SH-SY5Y (cell line): Measurements from ENCODE around the gene ABCB8.

Source experiments
- GATA2 ChIP-seq: IDR thresholded peaks from 2 replicates; pipeline ENCODE4 v1.6.1; 2011; ENCODE audit warnings: mild to moderate bottlenecking, low read depth, low read length
- GATA3 ChIP-seq: IDR thresholded peaks from 2 replicates; pipeline ENCODE4 v1.6.1; 2011; ENCODE audit warnings: low read depth, mild to moderate bottlenecking, low read length, moderate library complexity

DNA sequence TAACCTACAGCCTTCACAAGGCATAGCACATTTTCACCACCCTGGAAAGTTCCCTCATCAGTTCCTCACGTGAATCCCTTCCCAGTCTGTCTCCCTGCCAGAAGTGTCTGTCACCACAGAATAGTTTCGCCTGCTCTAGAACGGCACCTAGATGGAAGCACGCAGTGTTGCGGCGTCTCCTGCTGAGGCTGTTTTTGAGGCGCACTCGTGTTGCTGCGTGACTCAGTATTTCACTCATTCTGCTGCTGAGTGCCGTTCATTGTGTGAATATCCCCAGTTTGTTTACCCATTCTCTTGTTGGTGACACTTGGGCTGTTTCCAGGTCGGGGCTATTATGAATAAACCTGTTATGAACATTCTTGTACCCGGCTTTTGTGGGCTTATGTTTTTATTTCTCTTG lies 24.7 kb upstream of the ABCB8 start:
- TF ChIP-seq GATA2: no peak
- TF ChIP-seq GATA3: no peak
